Cardiac muscle cell (in vitro differentiated cells and primary cell): Measurements from ENCODE around the gene ALPI. TPM values are rescaled to one million over a fixed set of nuclear protein-coding genes. Genes with fewer than 3 reads are reported as not detected.

ENCODE experiments used
- DNase-seq, 2 donors: peaks; one replicate each; pipeline versions ENCODE4 v3.0.0 to v3.0.0-alpha.2; 2010 to 2017; ENCODE audit warnings: low read depth in 1 of 2, low spot score in 1 of 2
- H3K27ac ChIP-seq: fragments of 200-600 bp; sonication (generic); 2 replicates; pipeline ENCODE4 v1.5.1; 2016
- H3K27me3 ChIP-seq: fragments of 200-600 bp; sonication (generic); 2 replicates; pipeline ENCODE4 v1.6.0; 2016; ENCODE audit warnings: control low read depth
- H3K36me3 ChIP-seq: fragments of 200-600 bp; sonication (generic); 2 replicates; pipeline ENCODE4 v1.5.1; 2016; ENCODE audit warnings: control low read depth
- H3K4me1 ChIP-seq: fragments of 200-600 bp; sonication (generic); 2 replicates; pipeline ENCODE4 v1.8.1; 2017; ENCODE audit warnings: low read depth, mild to moderate bottlenecking, mixed run types
- H3K4me3 ChIP-seq: fragments of 200-600 bp; sonication (generic); 2 replicates; pipeline ENCODE4 v1.5.1; 2016; ENCODE audit warnings: mild to moderate bottlenecking
- H3K9me3 ChIP-seq: fragments of 200-600 bp; sonication (generic); 2 replicates; pipeline ENCODE4 v1.5.1; 2017; ENCODE audit warnings: low read depth, mild to moderate bottlenecking, control low read depth
- CTCF ChIP-seq: IDR thresholded peaks from 2 replicates; pipeline ENCODE4 v1.5.1; 2012; ENCODE audit warnings: low read depth, mild to moderate bottlenecking, low read length
- polyA plus RNA-seq: library from polyadenylated mRNA; unstranded; fragments of >200 nt; fragmentation: Nextera tagmentation; extraction: Ambion mirVana; gene quantifications from 2 replicates; pipeline ENCODE4 v1.2.1, GENCODE V29; 2016
- total RNA-seq: library from RNA; depleted of rRNA; stranded (reverse); fragments of >200 nt; gene quantifications from 2 replicates; pipeline ENCODE4 v1.2.3, GENCODE V29; 2016

Gene ALPI
- total and polyA plus RNA-seq, 2 experiments from 2014 or later: not detected

- peak; percentile 45 to 48 for DNase-seq
- H3K27ac ChIP-seq: no peak overlapping the region
- no peaks in the 10 kb centered on the region for H3K36me3 ChIP-seq
- H3K27me3 ChIP-seq: peaks cover 36% of the 10 kb centered on the region
- H3K4me1 ChIP-seq: peaks cover 21% of the 10 kb centered on the region
- peak overlapping the region; percentile 30 for H3K4me3 ChIP-seq
- TF ChIP-seq CTCF: no peak
- H3K9me3 ChIP-seq: no peaks in the 10 kb centered on the region
These were observed 47.2 kb downstream of the ALPI start for GRCh38 chr2:232502911-232503808.

GRCh38 chr2:232503809-232504323, 47.9 kb downstream of the ALPI start:
- H3K4me3 ChIP-seq: no peak overlapping the region
- H3K9me3 ChIP-seq: no peaks in the 10 kb centered on the region
- H3K27ac ChIP-seq: no peak overlapping the region
- peaks cover 21% of the 10 kb centered on the region for H3K4me1 ChIP-seq
- peaks cover 36% of the 10 kb centered on the region for H3K27me3 ChIP-seq
- TF ChIP-seq CTCF: no peak
- no peak for DNase-seq
- H3K36me3 ChIP-seq: no peaks in the 10 kb centered on the region

- no peak for TF ChIP-seq CTCF
- no peak overlapping the region for H3K4me3 ChIP-seq
- H3K27me3 ChIP-seq: peaks cover 36% of the 10 kb centered on the region
- no peak for DNase-seq
- no peaks in the 10 kb centered on the region for H3K36me3 ChIP-seq
- no peaks in the 10 kb centered on the region for H3K9me3 ChIP-seq
- H3K27ac ChIP-seq: no peak overlapping the region
- peaks cover 21% of the 10 kb centered on the region for H3K4me1 ChIP-seq
These were observed 48.5 kb downstream of the ALPI start for GRCh38 chr2:232504438-232504837.

- Histone ChIP-seq H3K36me3 (no peaks in the 10 kb centered on the region), H3K27me3 (peaks cover 36% of the 10 kb centered on the region), H3K4me3 (no peak overlapping the region), H3K27ac (no peak overlapping the region), H3K4me1 (peaks cover 21% of the 10 kb centered on the region), H3K9me3 (no peaks in the 10 kb centered on the region)
- DNase-seq: no peak
- TF ChIP-seq CTCF: no peak
These were observed 49.9 kb downstream of the ALPI start for GRCh38 chr2:232505856-232506255.

- no peak for TF ChIP-seq CTCF
- H3K9me3 ChIP-seq: no peaks in the 10 kb centered on the region
- peaks cover 36% of the 10 kb centered on the region for H3K27me3 ChIP-seq
- H3K36me3 ChIP-seq: no peaks in the 10 kb centered on the region
- DNase-seq: no peak
- H3K27ac ChIP-seq: no peak overlapping the region
- H3K4me1 ChIP-seq: peaks cover 18% of the 10 kb centered on the region
- no peak overlapping the region for H3K4me3 ChIP-seq
These were observed 50.8 kb downstream of the ALPI start for GRCh38 chr2:232506709-232507108.
